Stomach (tissue), 4 donors: Measurements from ENCODE around the gene APCDD1.

Experiments
- POLR2AphosphoS5 ChIP-seq, 3 donors: sonication (generic); formaldehyde crosslinking; IDR thresholded peaks; one replicate each; pipeline ENCODE4 v1.6.1; 2016; ENCODE audit warnings: antibody characterized with exemption in 3 of 3
- TF ChIP-seq, protein P1 (sequence below), 7 experiments: fragments of 450-650 bp in 4 of 7; fragments of 200-600 bp in 3 of 7; sonication (generic) in 3 of 7; IDR thresholded peaks; one replicate each; pipeline ENCODE4 v1.5.1; 2016 to 2019; ENCODE audit warnings: antibody characterized with exemption in 7 of 7, control low read depth in 2 of 7, mild to moderate bottlenecking in 1 of 7

DNA sequence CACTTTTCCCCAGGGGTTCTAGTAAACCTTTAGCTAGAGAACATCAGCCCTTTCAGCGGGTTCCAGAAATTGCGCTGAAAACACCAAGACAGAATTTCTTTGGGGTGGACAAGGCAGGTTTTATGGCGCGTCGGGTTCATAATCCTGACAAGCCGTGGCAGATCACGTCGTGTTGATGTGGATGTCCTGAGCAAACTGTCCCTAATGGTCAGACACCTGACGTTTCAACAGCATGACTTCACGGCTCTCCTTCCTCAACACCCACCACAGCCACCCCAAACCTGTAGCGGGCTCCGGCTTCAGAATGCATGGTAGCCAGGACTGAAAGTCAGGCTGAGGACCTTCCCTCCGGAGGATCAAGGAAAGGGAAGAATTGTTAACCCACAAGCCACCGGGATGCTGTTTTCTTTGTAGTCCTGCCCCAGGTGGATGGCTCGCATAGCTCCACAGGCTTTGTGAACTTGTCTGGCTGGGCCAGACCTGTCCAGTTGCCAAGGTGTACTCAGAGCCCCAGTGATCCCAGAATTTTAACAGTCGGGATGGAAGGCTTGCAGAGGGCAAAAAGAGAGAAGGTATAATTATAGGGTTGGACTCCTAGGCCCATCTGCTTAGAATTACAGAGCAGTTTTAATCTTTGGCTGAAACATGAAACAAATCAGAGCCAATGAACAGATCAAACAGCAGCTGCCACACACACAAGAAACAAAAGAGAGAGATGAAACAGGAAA is 1.5 kb downstream of the APCDD1 start:
- TF ChIP-seq POLR2AphosphoS5 (IDR thresholded peaks at IDR 0.05): no peak
- TF ChIP-seq, protein P1, sequence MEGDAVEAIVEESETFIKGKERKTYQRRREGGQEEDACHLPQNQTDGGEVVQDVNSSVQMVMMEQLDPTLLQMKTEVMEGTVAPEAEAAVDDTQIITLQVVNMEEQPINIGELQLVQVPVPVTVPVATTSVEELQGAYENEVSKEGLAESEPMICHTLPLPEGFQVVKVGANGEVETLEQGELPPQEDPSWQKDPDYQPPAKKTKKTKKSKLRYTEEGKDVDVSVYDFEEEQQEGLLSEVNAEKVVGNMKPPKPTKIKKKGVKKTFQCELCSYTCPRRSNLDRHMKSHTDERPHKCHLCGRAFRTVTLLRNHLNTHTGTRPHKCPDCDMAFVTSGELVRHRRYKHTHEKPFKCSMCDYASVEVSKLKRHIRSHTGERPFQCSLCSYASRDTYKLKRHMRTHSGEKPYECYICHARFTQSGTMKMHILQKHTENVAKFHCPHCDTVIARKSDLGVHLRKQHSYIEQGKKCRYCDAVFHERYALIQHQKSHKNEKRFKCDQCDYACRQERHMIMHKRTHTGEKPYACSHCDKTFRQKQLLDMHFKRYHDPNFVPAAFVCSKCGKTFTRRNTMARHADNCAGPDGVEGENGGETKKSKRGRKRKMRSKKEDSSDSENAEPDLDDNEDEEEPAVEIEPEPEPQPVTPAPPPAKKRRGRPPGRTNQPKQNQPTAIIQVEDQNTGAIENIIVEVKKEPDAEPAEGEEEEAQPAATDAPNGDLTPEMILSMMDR (IDR thresholded peaks at IDR 0.05): no peak
